AG10803 (cell line): ENCODE measurements around the gene PKP3.
A peak's percentile ranks its signal among the peaks of the same experiment; 100 is the strongest.
"Not testable (repeated sequence)": the region's sequence is repeated elsewhere in the genome, so short reads cannot be mapped to it uniquely, and the experiment has no call there.

Source experiments
- DNase-seq: peaks from one replicate; pipeline ENCODE4 v3.0.0; 2010; ENCODE audit warnings: low read depth
- H3K4me3 ChIP-seq: 2 replicates; pipeline ENCODE4 v1.5.1; 2011; ENCODE audit warnings: mild to moderate bottlenecking, low read length, control low read depth
- CTCF ChIP-seq: conservative IDR thresholded peaks from 2 replicates; pipeline ENCODE4 v1.5.1; 2011; ENCODE audit warnings: mild to moderate bottlenecking, low read length, control low read depth, inconsistent platforms

The PKP3 gene

GRCh38 chr11:359181-359714 is 34.8 kb upstream of the PKP3 start:
- no peak for TF ChIP-seq CTCF
- DNase-seq = no peak
- no peak overlapping the region for H3K4me3 ChIP-seq

GRCh38 chr11:360326-361280 is 33.4 kb upstream of the PKP3 start:
- TF ChIP-seq CTCF = no peak
- no peak overlapping the region for H3K4me3 ChIP-seq
- no peak for DNase-seq

GRCh38 chr11:362642-363442 is 31.2 kb upstream of the PKP3 start:
- H3K4me3 ChIP-seq = no peak overlapping the region
- DNase-seq = no peak
- TF ChIP-seq CTCF = no peak

- H3K4me3 ChIP-seq, DNase-seq: not testable (repeated sequence)
Observed at GRCh38 chr11:363443-363805, 30.6 kb upstream of the PKP3 start.

- peak; percentile 28 for DNase-seq
- peak; percentile 23; the same call in 1 of the 2 replicates for TF ChIP-seq CTCF
- H3K4me3 ChIP-seq = no peak overlapping the region
Observed at GRCh38 chr11:363948-364761, 29.9 kb upstream of the PKP3 start.

GRCh38 chr11:364991-365725 is 28.9 kb upstream of the PKP3 start:
- no peak for DNase-seq
- TF ChIP-seq CTCF = no peak
- no peak overlapping the region for H3K4me3 ChIP-seq
